ENCODE measurements around the gene C1orf105. TPM values are rescaled to one million over a fixed set of nuclear protein-coding genes. Genes with fewer than 3 reads are reported as not detected.
A peak's percentile ranks its signal among the peaks of the same experiment; 100 is the strongest.

C1orf105 gene
- polyA plus RNA-seq, 1 donor (not counting 4 experiments of a cell fraction or from before 2014, with no cell fraction given) = not detected

- Histone ChIP-seq H3K9me1 (ENCODE audit: control insufficient read depth, extremely low read depth, insufficient read depth, low read length) (no peaks in the 10 kb centered on the region), H3K4me2 (ENCODE audit: control insufficient read depth, extremely low read depth, insufficient read depth, low read depth, low read length) (no peak overlapping the region), H3K9me3 (ENCODE audit: control insufficient read depth, low read depth, low read length) (no peaks in the 10 kb centered on the region), H3K4me1 (ENCODE audit: control insufficient read depth, extremely low read depth, insufficient read depth, low read length) (peaks cover 31% of the 10 kb centered on the region), H2AFZ (ENCODE audit: control insufficient read depth, low read length) (no peak overlapping the region), H3K4me3 (ENCODE audit: control insufficient read depth in 2 of 3, extremely low read depth in 1 of 3, insufficient read depth in 2 of 3, low read depth in 1 of 3, low read length in 3 of 3) (no peak overlapping the region), H3K27ac (ENCODE audit: control insufficient read depth, insufficient read depth, low read length) (no peak overlapping the region), H4K20me1 (ENCODE audit: control insufficient read depth, extremely low read depth, insufficient read depth, low read length) (no peaks in the 10 kb centered on the region), H3K9ac (ENCODE audit: control insufficient read depth, extremely low read depth, insufficient read depth, low read length) (no peak overlapping the region), H3K36me3 (ENCODE audit: control insufficient read depth in 2 of 2, extremely low read depth in 1 of 2, insufficient read depth in 2 of 2, low read length in 2 of 2) (no peaks in the 10 kb centered on the region), H3K79me2 (ENCODE audit: control insufficient read depth, insufficient read depth, low read length) (peaks cover 12% of the 10 kb centered on the region), H3K27me3 (ENCODE audit: control insufficient read depth, extremely low read depth, insufficient read depth, low read length) (no peaks in the 10 kb centered on the region)
- TF ChIP-seq CTCF (optimal IDR thresholded peaks at IDR 0.05 in 1 of 3, IDR thresholded peaks at IDR 0.05 in 1 of 3, conservative IDR thresholded peaks at IDR 0.05 in 1 of 3; ENCODE audit: extremely low read depth in 1 of 3, insufficient read depth in 2 of 3, low read length in 3 of 3) (no peak), EZH2 (IDR thresholded peaks at IDR 0.05; ENCODE audit: low read length) (no peak)
- FAIRE-seq (no peak), DNase-seq (ENCODE audit: low read depth, low spot score) (no peak)
- dilution Hi-C loops (cut with MboI; ENCODE audit: extremely low pct_ligation_motif_present, low sequenced_read_pairs) = no loop called here
Observed at GRCh38 chr1:172447641-172448040, 27.2 kb downstream of the C1orf105 start.

- Histone ChIP-seq H4K20me1 (ENCODE audit: control insufficient read depth, extremely low read depth, insufficient read depth, low read length) (no peaks in the 10 kb centered on the region), H3K9ac (ENCODE audit: control insufficient read depth, extremely low read depth, insufficient read depth, low read length) (no peak overlapping the region), H3K9me1 (ENCODE audit: control insufficient read depth, extremely low read depth, insufficient read depth, low read length) (no peaks in the 10 kb centered on the region), H3K36me3 (ENCODE audit: control insufficient read depth in 2 of 2, extremely low read depth in 1 of 2, insufficient read depth in 2 of 2, low read length in 2 of 2) (no peaks in the 10 kb centered on the region), H3K9me3 (ENCODE audit: control insufficient read depth, low read depth, low read length) (no peaks in the 10 kb centered on the region), H3K27ac (ENCODE audit: control insufficient read depth, insufficient read depth, low read length) (peak overlapping the region; percentile 35), H3K4me1 (ENCODE audit: control insufficient read depth, extremely low read depth, insufficient read depth, low read length) (peaks cover 31% of the 10 kb centered on the region), H3K4me3 (ENCODE audit: control insufficient read depth in 2 of 3, extremely low read depth in 1 of 3, insufficient read depth in 2 of 3, low read depth in 1 of 3, low read length in 3 of 3) (no peak overlapping the region), H3K27me3 (ENCODE audit: control insufficient read depth, extremely low read depth, insufficient read depth, low read length) (no peaks in the 10 kb centered on the region), H2AFZ (ENCODE audit: control insufficient read depth, low read length) (peak overlapping the region; percentile 42), H3K79me2 (ENCODE audit: control insufficient read depth, insufficient read depth, low read length) (no peaks in the 10 kb centered on the region), H3K4me2 (ENCODE audit: control insufficient read depth, extremely low read depth, insufficient read depth, low read depth, low read length) (peak overlapping the region; percentile 28)
- no peak for DNase-seq (ENCODE audit: low read depth, low spot score)
- TF ChIP-seq CTCF (optimal IDR thresholded peaks at IDR 0.05 in 1 of 3, IDR thresholded peaks at IDR 0.05 in 1 of 3, conservative IDR thresholded peaks at IDR 0.05 in 1 of 3; ENCODE audit: extremely low read depth in 1 of 3, insufficient read depth in 2 of 3, low read length in 3 of 3) = no peak
- TF ChIP-seq EZH2 (IDR thresholded peaks at IDR 0.05; ENCODE audit: low read length) = no peak
- no peak for FAIRE-seq
- dilution Hi-C loops (cut with MboI; ENCODE audit: extremely low pct_ligation_motif_present, low sequenced_read_pairs) = no loop called here
Observed at GRCh38 chr1:172448995-172449584, 28.6 kb downstream of the C1orf105 start.

Data from keratinocyte (primary cell).